Gastrocnemius medialis (tissue), 4 donors: ENCODE data around the gene MYO16.

Source experiments
- CTCF ChIP-seq, 5 experiments: fragments of 450-650 bp in 3 of 5; fragments of 200-600 bp in 2 of 5; sonication (generic) in 2 of 5; IDR thresholded peaks in 4 of 5; conservative IDR thresholded peaks in 1 of 5; 1 replicate in 4 of 5; 2 replicates in 1 of 5; pipeline ENCODE4 v1.5.1; 2016 to 2019; ENCODE audit warnings: antibody characterized with exemption in 5 of 5, mild to moderate bottlenecking in 3 of 5, moderate library complexity in 3 of 5
- POLR2A ChIP-seq, 2 donors: fragments of 450-650 bp; IDR thresholded peaks; one replicate each; pipeline ENCODE4 v1.6.1; 2017; ENCODE audit warnings: antibody characterized with exemption in 2 of 2, mild to moderate bottlenecking in 2 of 2, moderate library complexity in 2 of 2

- no peak for TF ChIP-seq CTCF (IDR thresholded peaks at IDR 0.05 in 4 of 5, conservative IDR thresholded peaks at IDR 0.05 in 1 of 5)
- no peak for TF ChIP-seq POLR2A (IDR thresholded peaks at IDR 0.05)
Observed at GRCh38 chr13:109135018-109135417, 505.6 kb downstream of the MYO16 start.
